H1 (cell line): Measurements from ENCODE around the gene DPH1. TPM values are rescaled to one million over a fixed set of nuclear protein-coding genes. Genes with fewer than 3 reads are reported as not detected.

ENCODE experiments used
- CTCF ChIA-PET: fragments of 300-600 bp; sonication (Branson Sonifier 250); formaldehyde crosslinking; loops from one replicate; lab custom pipeline; 2021; ENCODE audit not compliant: partially characterized antibody; lab: Charles Lee
- POLR2A ChIA-PET: fragments of 300-600 bp; sonication (Branson Sonifier 250); formaldehyde crosslinking; loops from one replicate; lab custom pipeline; 2021; ENCODE audit warnings: inconsistent platforms; ENCODE audit not compliant: partially characterized antibody; lab: Charles Lee
- DNase-seq, 2 experiments: peaks; one replicate each; pipeline versions ENCODE4 v3.0.0 to v3.0.0-alpha.2; 2010 to 2022; ENCODE audit warnings: low spot score in 2 of 2, low read depth in 1 of 2, mixed read lengths in 1 of 2
- FAIRE-seq: peaks from 2 replicates; lab custom pipeline; 2011; peaks lifted over from hg19 to GRCh38; lab: Jason Lieb, UNC
- H2AFZ ChIP-seq: 2 replicates; pipeline ENCODE4 v1.8.1; 2012; ENCODE audit warnings: low read length, inconsistent platforms
- H2AK5ac ChIP-seq: 2 replicates; pipeline ENCODE4 v1.6.1; 2013; ENCODE audit warnings: low read depth, low read length
- H2BK120ac ChIP-seq: replicated peaks from 2 replicates; pipeline ENCODE3; 2013; ENCODE audit warnings: low read depth, low read length, inconsistent platforms
- H2BK12ac ChIP-seq: 2 replicates; pipeline ENCODE4 v1.6.1; 2013; ENCODE audit warnings: low read depth, low read length
- H2BK15ac ChIP-seq: 2 replicates; pipeline ENCODE4 v1.6.1; 2013; ENCODE audit warnings: low read length
- H2BK20ac ChIP-seq: 2 replicates; pipeline ENCODE4 v1.6.1; 2013; ENCODE audit warnings: low read length
- H2BK5ac ChIP-seq: 2 replicates; pipeline ENCODE4 v1.6.1; 2013; ENCODE audit warnings: low read depth, low read length
- H3K14ac ChIP-seq: 2 replicates; pipeline ENCODE4 v1.6.1; 2013; ENCODE audit warnings: inconsistent platforms; ENCODE audit not compliant: insufficient read length
- H3K18ac ChIP-seq: 2 replicates; pipeline ENCODE4 v1.6.1; 2013; ENCODE audit warnings: low read length; ENCODE audit errors: extremely low read depth
- H3K23ac ChIP-seq: 2 replicates; pipeline ENCODE4 v1.6.1; 2013; ENCODE audit warnings: inconsistent platforms; ENCODE audit not compliant: insufficient read length
- H3K23me2 ChIP-seq: 2 replicates; pipeline ENCODE4 v1.6.1; 2013; ENCODE audit warnings: low read depth, low read length
- H3K27ac ChIP-seq: 2 replicates; pipeline ENCODE4 v1.6.1; 2011; ENCODE audit warnings: low read depth, low read length, inconsistent platforms
- H3K27me3 ChIP-seq, 4 experiments: replicated peaks in 1 of 4; 1 replicate in 1 of 4; 2 replicates in 3 of 4; pipeline versions ENCODE4 v1.6.1 to v1.8.1; 2011 to 2013; ENCODE audit warnings: low read length in 3 of 4, mild to moderate bottlenecking in 3 of 4, inconsistent platforms in 2 of 4, mixed read lengths in 2 of 4, moderate library complexity in 1 of 4; ENCODE audit not compliant: control insufficient read depth in 3 of 4, insufficient read depth in 3 of 4; ENCODE audit errors: extremely low read depth in 1 of 4
- H3K36me3 ChIP-seq, 4 experiments: 2 replicates each; pipeline versions ENCODE4 v1.6.1 to v1.8.1; 2011 to 2013; ENCODE audit warnings: mild to moderate bottlenecking in 4 of 4, low read length in 3 of 4, moderate library complexity in 2 of 4, control low read depth in 1 of 4, inconsistent platforms in 1 of 4; ENCODE audit not compliant: insufficient read depth in 4 of 4, control insufficient read depth in 2 of 4
- H3K4ac ChIP-seq: replicated peaks from 2 replicates; pipeline ENCODE3; 2013; ENCODE audit warnings: low read length, low read depth, mixed read lengths, inconsistent platforms; ENCODE audit not compliant: insufficient read length
- H3K4me1 ChIP-seq, 4 experiments: replicated peaks in 1 of 4; 1 replicate in 1 of 4; 2 replicates in 3 of 4; pipeline versions ENCODE4 v1.6.1 to v1.8.1; 2011 to 2013; ENCODE audit warnings: low read length in 3 of 4, inconsistent platforms in 2 of 4, mixed read lengths in 1 of 4; ENCODE audit not compliant: insufficient read depth in 4 of 4, control insufficient read depth in 3 of 4
- H3K4me2 ChIP-seq, 2 experiments: 2 replicates each; pipeline versions ENCODE4 v1.6.1 to v1.8.1; 2011 to 2013; ENCODE audit warnings: low read depth in 2 of 2, low read length in 2 of 2, control low read depth in 1 of 2, inconsistent platforms in 1 of 2, mild to moderate bottlenecking in 1 of 2; ENCODE audit not compliant: insufficient read depth in 1 of 2
- H3K4me3 ChIP-seq, 4 experiments: fragments of 200-600, 300-600 bp in 1 of 4; sonication (generic), shearing (Covaris generic), sonication (Bioruptor Twin) in 1 of 4; 2 replicates each; pipeline versions ENCODE4 v1.5.1 to v1.8.1; 2011 to 2016; ENCODE audit warnings: low read length in 4 of 4, low read depth in 3 of 4, control low read depth in 2 of 4, inconsistent platforms in 2 of 4, mild to moderate bottlenecking in 2 of 4, mixed read lengths in 1 of 4, moderate library complexity in 1 of 4; ENCODE audit not compliant: insufficient read depth in 2 of 4; ENCODE audit errors: extremely low read depth in 1 of 4
- H3K56ac ChIP-seq: replicated peaks from 2 replicates; pipeline ENCODE3; 2013; ENCODE audit warnings: low read depth, mild to moderate bottlenecking, mixed read lengths, low read length, inconsistent platforms; ENCODE audit not compliant: insufficient read length
- H3K79me1 ChIP-seq: 2 replicates; pipeline ENCODE4 v1.6.1; 2013; ENCODE audit warnings: low read depth, low read length, control low read depth
- H3K79me2 ChIP-seq, 2 experiments: 2 replicates each; pipeline versions ENCODE4 v1.6.1 to v1.8.1; 2012 to 2013; ENCODE audit warnings: low read length in 2 of 2, mild to moderate bottlenecking in 2 of 2, inconsistent platforms in 1 of 2; ENCODE audit not compliant: insufficient read depth in 2 of 2, control insufficient read depth in 1 of 2
- H3K9ac ChIP-seq, 4 experiments: replicated peaks in 1 of 4; 1 replicate in 1 of 4; 2 replicates in 3 of 4; pipeline versions ENCODE4 v1.6.1 to v1.8.1; 2011 to 2013; ENCODE audit warnings: low read depth in 3 of 4, low read length in 3 of 4, control low read depth in 2 of 4, mild to moderate bottlenecking in 2 of 4, moderate library complexity in 2 of 4, inconsistent platforms in 1 of 4; ENCODE audit errors: extremely low read depth in 1 of 4
- H3K9me3 ChIP-seq, 2 experiments: 2 replicates each; pipeline versions ENCODE4 v1.6.1 to v1.8.1; 2012 to 2013; ENCODE audit warnings: mild to moderate bottlenecking in 2 of 2, moderate library complexity in 2 of 2, control low read depth in 1 of 2, inconsistent platforms in 1 of 2, low read depth in 1 of 2, low read length in 1 of 2, mixed read lengths in 1 of 2; ENCODE audit not compliant: insufficient read depth in 2 of 2
- H4K20me1 ChIP-seq, 2 experiments: replicated peaks in 1 of 2; 2 replicates each; pipeline versions ENCODE3 to v1.8.1; 2011 to 2013; ENCODE audit warnings: inconsistent platforms in 2 of 2, low read length in 2 of 2, mild to moderate bottlenecking in 1 of 2; ENCODE audit not compliant: insufficient read depth in 2 of 2, control insufficient read depth in 1 of 2
- H4K5ac ChIP-seq: 2 replicates; pipeline ENCODE4 v1.6.1; 2013; ENCODE audit warnings: low read length, low read depth, mixed read lengths, inconsistent platforms; ENCODE audit not compliant: insufficient read length
- H4K8ac ChIP-seq: 2 replicates; pipeline ENCODE4 v1.8.0; 2013; ENCODE audit warnings: mild to moderate bottlenecking, moderate library complexity, low read length, inconsistent platforms; ENCODE audit not compliant: insufficient read depth; ENCODE audit errors: extremely low read depth
- H4K91ac ChIP-seq: replicated peaks from 2 replicates; pipeline ENCODE3; 2013; ENCODE audit warnings: low read length, mixed read lengths, inconsistent platforms; ENCODE audit not compliant: insufficient read length
- BACH1 ChIP-seq: IDR thresholded peaks from 2 replicates; pipeline ENCODE4 v1.6.1; 2012; ENCODE audit warnings: low read length, improper control_type of control experiment
- EZH2 ChIP-seq: fragments of 200-600 bp; sonication (generic); IDR thresholded peaks from 2 replicates; pipeline ENCODE4 v1.7.1; 2012; ENCODE audit warnings: low read depth, mild to moderate bottlenecking, moderate library complexity, low read length, inconsistent platforms; ENCODE audit not compliant: severe bottlenecking
- NRF1 ChIP-seq: IDR thresholded peaks from 2 replicates; pipeline ENCODE4 v1.6.1; 2011; ENCODE audit warnings: mild to moderate bottlenecking, low read depth, low read length, improper control_type of control experiment
- WGBS, 2 experiments: shearing (Covaris generic) in 1 of 2; methylation state at CpG; one replicate each; pipeline versions ENCODE4 v1.1.6 to v1.1.7; 2013 to 2015; ENCODE audit warnings: low lambda C conversion rate in 2 of 2, mixed read lengths in 2 of 2, inconsistent platforms in 1 of 2, low coverage in 1 of 2, missing lambda C conversion rate in 1 of 2; ENCODE audit not compliant: insufficient replicate concordance in 2 of 2, insufficient coverage in 1 of 2, insufficient read length in 1 of 2; ENCODE audit errors: extremely low coverage in 1 of 2, missing lambda C conversion rate in 1 of 2; 5-methylcytosine and 5-hydroxymethylcytosine counted together
- polyA plus RNA-seq, 7 experiments: library from polyadenylated mRNA; depleted of rRNA in 3 of 7; stranded (reverse) in 5 of 7; unstranded in 2 of 7; fragments of >200 nt in 5 of 7; fragments of 200-250 nt in 2 of 7; gene quantifications; 1 replicate in 5 of 7; 2 replicates in 1 of 7; 4 replicates in 1 of 7; pipeline versions ENCODE4 v1.2.1 to v1.2.3, GENCODE V29; 2011 to 2013; ENCODE audit warnings: missing spikeins in 2 of 7, mixed read lengths in 2 of 7
- total RNA-seq: library from RNA; stranded (reverse); fragmentation: NEBNext Ultra II Directional; extraction: Animal tissue kit (Norgen Biotek cat#: 25700); gene quantifications from 2 replicates; pipeline ENCODE4 v1.2.1, GENCODE V29; 2021

DPH1 gene
- total and polyA plus RNA-seq, 2 of the 8 experiments (the other 6 are each of a cell fraction or from before 2014, with no cell fraction given) = 24.9 to 30.0 TPM

- peaks cover 10% of the 10 kb centered on the region; the same call in 1 of the 2 replicates for H3K23me2 ChIP-seq
- H2BK12ac ChIP-seq = no peak overlapping the region; the same call in 1 of the 2 replicates
- TF ChIP-seq NRF1 (no peak), EZH2 (no peak), BACH1 (no peak)
- H3K9me3 ChIP-seq = no peaks in the 10 kb centered on the region
- H3K56ac ChIP-seq = no peak overlapping the region
- no peak overlapping the region for H2BK5ac ChIP-seq
- 40% methylated on average over 14 of the region's 16 CpGs; no CpG with 5 or more reads in 1 of the 2 experiments for whole genome bisulfite sequencing, 2 experiments
- H3K36me3 ChIP-seq = peaks cover 0 to 6% (median 0%) of the 10 kb centered on the region in 4 experiments; a peak in 1 of 8 replicates
- H4K20me1 ChIP-seq = peaks cover 0 to 5% of the 10 kb centered on the region in 2 experiments
- H2AFZ ChIP-seq = no peak overlapping the region
- H3K9ac ChIP-seq = no peak overlapping the region
- H2BK120ac ChIP-seq = no peak overlapping the region
- no peak overlapping the region for H3K27ac ChIP-seq
- no peak overlapping the region for H2BK15ac ChIP-seq
- H3K14ac ChIP-seq = no peak overlapping the region
- peak overlapping the region; percentile 51 to 64 for H3K4me2 ChIP-seq
- no peak overlapping the region for H4K5ac ChIP-seq
- no peak overlapping the region for H3K18ac ChIP-seq
- H3K4me1 ChIP-seq = peaks cover 0 to 17% (median 6%) of the 10 kb centered on the region in 4 experiments; a peak in 6 of 7 replicates
- H2BK20ac ChIP-seq = no peak overlapping the region
- POLR2A ChIA-PET = interaction anchor here (1.4 kb wide), 1 partner anchor 113 kb away, joined by 3 read pairs; no protein-coding TSS in a partner anchor
- no peak overlapping the region for H3K4ac ChIP-seq
- no peak for DNase-seq
- no peak overlapping the region for H3K23ac ChIP-seq
- no peak for FAIRE-seq
- CTCF ChIA-PET = interaction anchor here (0.8 to 1.3 kb wide), 4 partner anchors 12 to 143 kb away, joined by 3 to 6 read pairs (median 3); no protein-coding TSS in a partner anchor
- no peak overlapping the region; a peak in 1 of 8 replicates for H3K4me3 ChIP-seq
- no peaks in the 10 kb centered on the region for H3K79me1 ChIP-seq
- H3K27me3 ChIP-seq = peaks cover 57 to 92% (median 84%) of the 10 kb centered on the region in 4 experiments
- no peak overlapping the region for H2AK5ac ChIP-seq
- no peaks in the 10 kb centered on the region for H3K79me2 ChIP-seq
- H4K8ac ChIP-seq = no peak overlapping the region
- H4K91ac ChIP-seq = no peak overlapping the region
Observed at GRCh38 chr17:2023256-2023655, 6.7 kb upstream of the DPH1 start.
